GDM1 (cell line): ENCODE measurements around the gene CHPT1.
"Not testable (repeated sequence)": the region's sequence is repeated elsewhere in the genome, so short reads cannot be mapped to it uniquely, and the experiment has no call there.

Source experiments
- DNase-seq: peaks from one replicate; lab custom pipeline; 2025; lab: John Stamatoyannopoulos, UW

Gene CHPT1

GRCh38 chr12:101722392-101722791 lies 25.0 kb downstream of the CHPT1 start:
- no peak for DNase-seq

GRCh38 chr12:101727098-101727497 lies 29.7 kb downstream of the CHPT1 start:
- DNase-seq, result no peak

DNA sequence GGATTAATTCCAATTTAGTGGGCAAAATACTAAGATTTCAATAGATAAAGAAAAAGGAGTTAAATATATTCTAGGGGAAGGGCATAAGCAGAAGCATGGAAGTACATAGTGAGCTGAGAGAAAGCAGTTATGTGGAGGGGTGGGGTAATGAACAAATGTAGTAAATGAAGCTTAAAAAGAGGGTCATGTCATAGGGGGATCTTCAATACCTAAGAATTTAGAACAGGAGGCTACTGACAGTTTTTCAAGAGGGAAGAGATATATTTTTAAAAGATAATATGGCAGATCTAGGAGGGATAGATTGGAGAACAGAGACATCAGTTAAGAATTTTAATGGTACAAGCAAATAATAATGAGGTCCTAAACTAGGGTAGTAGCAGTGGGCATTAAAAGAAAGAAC lies 32.4 kb downstream of the CHPT1 start:
- no peak for DNase-seq

- DNase-seq, result no peak
These were observed 34.9 kb downstream of the CHPT1 start for GRCh38 chr12:101732318-101732717.

DNA sequence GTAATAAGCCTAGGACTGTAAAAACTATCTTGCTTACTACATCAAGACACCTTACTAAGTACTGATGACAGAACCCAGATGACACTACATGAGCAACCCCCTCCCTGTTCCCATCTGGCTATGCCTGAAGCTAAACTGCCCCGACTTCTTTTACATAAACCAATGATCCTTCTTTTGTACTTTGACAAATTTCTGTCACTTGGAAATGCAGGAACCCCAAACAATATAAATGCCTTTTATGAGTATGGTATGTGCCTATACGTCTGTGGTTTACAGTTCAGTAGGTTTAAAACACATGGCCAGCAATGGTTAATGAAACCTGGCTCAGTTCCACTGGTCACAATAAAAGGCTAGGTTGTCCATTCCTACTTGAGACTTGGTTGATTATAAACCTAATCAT lies 35.7 kb downstream of the CHPT1 start:
- no peak for DNase-seq

DNA sequence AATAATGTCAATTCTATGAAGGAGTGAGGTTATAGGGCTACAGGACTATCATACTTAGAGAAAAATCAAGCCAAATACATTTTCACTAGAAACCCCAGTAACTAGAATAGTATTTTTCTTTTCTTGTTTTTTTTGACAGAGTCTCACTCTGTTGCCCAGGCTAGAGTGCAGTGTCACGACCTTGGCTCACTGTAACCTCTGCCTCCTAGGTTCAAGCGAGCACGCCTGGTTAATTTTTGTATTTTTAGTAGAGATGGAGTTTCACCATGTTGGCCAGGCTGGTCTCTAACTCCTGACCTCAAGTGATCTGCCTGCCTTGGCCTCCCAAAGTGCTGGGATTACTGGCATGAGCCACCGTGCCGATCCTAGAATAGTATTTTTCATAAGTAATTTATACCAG lies 37.0 kb downstream of the CHPT1 start:
- DNase-seq, result not testable (repeated sequence)

DNA sequence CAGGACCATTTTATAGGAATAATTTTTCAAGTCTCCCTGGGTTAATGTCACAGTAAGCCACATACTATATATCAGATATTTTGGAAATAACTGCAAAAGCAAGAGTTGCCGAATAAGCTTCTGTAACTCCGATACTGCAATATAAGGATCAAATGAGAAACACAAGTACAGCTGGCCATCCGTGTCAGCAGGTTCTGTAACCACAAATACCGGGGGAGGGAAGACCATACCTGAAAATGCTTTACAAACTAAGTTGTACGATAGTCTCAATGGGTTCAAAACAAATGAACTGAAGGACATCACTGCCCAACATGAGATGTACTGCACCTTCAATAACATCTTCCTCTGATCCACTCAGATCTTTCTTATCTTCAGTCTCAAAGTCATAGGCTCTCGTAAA lies 40.0 kb downstream of the CHPT1 start:
- no peak for DNase-seq

DNA sequence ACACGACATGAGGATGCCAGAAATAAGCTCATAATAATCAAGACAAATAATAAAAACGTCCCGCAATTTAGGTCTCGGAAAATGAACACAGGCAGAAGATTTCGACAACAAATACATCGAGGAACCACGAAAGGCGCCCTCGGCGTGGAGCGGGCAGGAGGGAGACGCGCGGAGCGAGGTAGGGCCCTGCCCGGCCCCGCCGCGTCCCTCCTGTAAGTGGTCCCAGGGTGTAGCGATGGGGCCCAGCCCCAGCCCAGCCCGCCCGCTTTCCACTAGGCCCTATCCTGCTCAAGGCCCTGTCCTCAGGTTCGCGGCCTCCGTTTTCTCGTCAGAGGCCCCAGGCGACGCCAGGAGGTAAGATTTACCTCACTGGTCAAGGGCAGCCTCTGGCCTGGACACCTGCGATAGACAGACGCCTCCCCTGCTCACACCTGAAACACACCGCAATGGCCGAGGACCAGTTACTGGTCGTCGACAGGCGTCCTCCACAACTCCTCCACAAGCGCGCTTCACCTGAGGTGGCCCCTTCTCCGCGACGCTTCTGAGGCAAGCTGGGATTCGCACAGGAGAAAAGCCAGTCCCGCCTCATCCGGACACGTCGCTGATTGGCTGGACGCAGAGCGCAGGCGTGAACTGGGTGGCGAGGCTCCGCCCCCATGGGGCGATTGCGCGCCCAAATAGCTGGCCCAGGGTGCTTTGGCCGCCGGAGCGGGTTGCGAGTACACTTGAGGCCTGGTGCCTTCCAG lies 41.7 kb downstream of the CHPT1 start, which contains the start of gene SYCP3:
SYCP3 (minus strand) TSS at position 543 of the 746 bp plus-strand sequence. CDS start 1,527 bp downstream, outside the sequence.
- DNase-seq, result no peak

DNA sequence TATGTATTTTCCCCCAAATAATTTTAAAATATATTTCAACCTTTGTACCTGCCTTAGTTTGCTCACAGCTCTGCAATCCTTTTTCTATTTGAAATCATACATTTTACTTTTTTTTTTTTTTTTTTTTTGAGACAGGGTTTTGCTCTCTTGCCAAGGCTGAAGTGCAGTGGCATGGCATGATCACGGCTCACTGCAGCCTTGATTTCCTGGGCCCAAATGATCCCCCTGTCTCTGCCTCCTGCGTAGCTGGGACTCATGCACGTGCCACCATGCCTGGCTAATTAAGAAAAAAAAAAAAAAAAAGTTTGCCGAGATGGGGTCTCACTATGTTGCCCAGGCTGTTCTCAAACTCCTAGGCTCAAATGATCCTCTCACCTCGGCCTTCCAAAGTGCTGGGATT lies 43.1 kb downstream of the CHPT1 start:
- no peak for DNase-seq

- DNase-seq, result no peak
These were observed 43.5 kb downstream of the CHPT1 start for GRCh38 chr12:101740980-101741379.

DNA sequence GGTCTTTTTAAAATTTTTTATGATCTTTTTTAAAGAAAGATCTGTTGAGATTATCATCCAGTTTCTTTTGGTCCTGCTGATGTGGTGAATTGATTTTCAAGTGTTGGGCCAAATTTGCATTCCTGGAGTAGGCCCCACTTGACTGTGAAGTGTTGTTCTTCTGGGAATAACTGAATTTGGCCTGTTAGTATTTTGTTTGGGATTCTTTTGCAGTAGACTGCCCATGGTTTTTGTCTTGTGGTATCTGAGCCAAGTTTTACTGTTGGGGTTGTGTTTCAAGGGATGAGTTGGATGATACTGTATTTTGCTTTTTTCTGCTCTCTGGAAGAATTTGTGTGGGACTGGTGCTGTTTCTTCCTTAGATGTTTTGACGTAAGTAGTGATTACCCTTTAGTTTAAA lies 45.8 kb downstream of the CHPT1 start:
- no peak for DNase-seq

DNA sequence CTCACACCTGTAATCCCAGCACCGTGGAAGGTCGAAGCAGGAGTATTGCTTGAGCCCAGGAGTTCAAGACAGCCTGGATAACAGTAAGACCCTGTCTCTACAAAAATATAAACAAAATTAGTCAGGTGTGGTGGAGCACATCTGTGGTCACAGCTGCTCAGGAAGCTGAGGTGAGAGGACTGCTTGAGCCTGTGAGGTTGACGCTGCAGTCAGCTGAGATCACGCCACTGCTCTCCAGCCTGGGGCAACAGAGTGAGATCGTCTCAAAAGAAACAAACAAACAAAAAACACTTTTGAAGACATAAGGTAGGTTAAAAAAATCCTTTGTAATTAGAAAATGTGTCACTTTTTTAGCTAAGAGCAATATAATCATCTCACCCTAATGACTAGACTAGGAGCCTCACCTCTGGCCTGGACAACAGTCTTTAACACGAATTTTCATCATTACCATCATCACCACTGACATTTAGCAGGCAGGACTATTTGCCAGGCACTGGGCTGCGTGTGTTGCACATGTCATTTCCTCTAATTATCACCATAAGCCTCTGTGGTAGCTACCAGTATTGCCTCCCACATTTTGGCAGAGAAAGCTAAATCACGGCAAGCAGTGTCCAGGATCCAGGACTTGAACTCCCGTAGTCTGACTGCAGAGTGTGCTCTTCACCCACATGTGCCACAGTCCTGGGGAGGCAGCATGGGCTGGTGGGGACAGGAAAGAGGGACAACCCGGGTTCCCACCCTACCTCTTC lies 46.5 kb downstream of the CHPT1 start:
- no peak for DNase-seq

DNA sequence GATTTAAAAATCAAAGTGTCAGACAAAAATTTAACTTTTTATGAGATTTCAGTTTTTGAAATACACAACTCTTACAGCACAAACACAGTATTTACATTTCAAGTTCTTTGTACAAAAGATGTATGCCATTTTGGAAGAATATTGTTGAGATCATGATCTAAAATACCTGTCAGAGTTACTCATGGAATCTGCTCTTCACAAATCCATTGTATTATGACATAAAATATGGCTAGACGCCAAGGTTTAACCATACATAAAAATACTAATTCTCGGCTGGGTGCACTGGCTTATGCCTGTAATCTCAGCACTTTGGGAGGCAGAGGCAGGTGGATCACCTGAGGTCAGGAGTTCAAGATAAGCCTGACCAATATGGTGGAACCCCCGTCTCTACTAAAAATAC lies 48.0 kb downstream of the CHPT1 start:
- DNase-seq, result no peak

- DNase-seq, result no peak
These were observed 48.8 kb downstream of the CHPT1 start for GRCh38 chr12:101746196-101746595.

DNA sequence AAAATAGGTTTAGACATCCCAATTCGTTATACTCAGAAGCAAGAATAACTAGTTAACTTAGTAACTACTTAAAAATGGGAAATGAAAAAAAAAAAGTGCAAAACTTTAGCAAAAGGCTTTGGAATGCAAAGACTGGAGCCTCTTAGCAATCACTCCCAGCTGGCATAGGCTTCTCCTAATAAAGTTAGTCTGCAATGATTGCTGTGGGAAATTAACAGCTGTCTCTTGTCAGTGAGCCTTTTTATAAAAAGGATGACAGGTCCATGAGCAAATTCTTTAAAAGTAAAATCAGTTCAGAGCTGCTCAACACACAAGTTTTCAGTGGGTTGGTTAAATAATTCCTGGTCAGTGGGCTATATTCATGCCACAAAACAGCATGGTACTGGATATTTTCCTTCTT lies 49.2 kb downstream of the CHPT1 start:
- DNase-seq, result no peak

DNA sequence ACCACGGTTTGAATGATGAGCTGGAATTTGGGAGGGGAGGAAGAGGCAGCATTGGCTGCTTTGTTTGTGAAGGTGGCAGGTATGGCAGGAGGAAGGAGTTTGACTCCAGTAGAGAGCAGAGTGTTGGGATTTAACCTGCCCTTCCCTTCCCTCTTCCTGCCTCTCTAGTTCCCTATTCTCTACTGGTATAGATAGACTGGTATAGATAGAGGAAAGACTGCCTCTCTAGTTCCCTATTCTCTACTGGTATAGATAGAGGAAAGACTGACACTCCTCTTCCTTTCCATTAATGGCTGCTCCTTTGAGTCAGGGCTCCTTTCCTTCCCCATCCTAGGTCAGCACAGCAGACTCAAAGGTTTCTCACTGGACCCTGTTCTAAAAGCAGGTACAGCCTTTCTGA lies 50.3 kb downstream of the CHPT1 start:
- no peak for DNase-seq

DNA sequence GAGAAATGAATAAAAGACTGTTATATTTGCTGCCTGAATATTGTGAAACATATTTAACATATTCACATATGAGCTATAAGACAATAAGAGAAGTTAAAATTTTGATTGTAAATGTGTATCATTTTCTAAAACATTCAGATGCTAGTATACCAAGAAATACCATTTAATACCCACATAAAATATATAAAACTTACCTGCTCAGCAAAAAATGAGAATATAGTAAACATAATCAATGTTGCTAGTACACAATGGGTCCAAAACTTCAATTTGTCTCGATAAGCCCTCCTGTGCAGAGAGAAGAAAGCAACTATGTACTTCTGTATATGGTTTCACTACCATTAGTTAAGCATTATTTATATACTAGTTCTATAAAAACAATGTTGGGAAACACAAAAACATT lies 51.5 kb downstream of the CHPT1 start:
- no peak for DNase-seq

- DNase-seq, result no peak
These were observed 52.2 kb downstream of the CHPT1 start for GRCh38 chr12:101749657-101750056.

DNA sequence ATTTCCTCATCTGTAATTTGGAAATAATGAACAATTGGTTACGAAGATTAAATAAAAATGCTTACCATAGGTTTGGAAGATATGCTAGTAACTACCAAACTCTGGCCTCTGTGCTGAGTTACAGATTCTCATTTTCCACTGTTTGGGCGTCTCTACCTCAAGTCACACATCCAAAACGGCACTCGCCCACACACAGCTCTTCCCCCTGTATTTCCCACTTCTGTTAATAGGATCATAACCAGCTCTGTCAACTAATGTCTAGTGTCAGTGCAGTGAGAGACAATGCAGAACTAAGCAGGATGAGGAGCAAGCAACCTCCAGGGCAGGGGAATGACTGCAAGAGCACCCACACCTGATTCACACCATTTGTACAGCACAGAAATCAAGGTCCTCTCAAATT lies 52.7 kb downstream of the CHPT1 start:
- no peak for DNase-seq

DNA sequence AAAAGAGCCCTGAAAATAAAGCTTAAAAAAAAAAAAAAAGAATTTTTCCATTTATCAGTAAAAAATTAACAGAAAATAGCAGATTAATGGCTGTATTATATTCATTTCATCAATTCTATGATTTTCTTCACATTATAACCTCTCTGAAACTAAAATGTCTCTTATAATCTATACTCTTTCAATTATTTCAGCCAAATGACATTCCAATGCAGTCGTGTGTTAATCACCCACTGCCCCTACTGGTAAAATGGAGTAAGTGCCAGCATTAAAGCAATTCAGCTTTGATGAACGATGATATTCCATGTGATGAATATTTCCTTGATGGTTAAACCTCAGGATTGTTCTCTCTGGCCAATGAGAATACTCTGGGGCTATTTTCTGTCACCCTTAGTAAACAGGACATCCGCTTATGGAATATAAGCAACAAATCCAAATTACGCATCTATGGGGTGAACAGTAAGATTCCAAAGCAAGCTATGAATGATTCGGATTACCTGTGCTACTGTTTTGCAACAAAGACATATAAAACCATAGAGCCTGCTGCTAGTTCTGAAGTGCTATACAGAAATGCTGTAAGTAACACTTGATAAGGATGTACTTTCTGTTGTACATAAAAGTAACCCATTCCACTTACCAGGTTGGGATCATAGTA lies 62.1 kb downstream of the CHPT1 start:
- DNase-seq, result no peak

DNA sequence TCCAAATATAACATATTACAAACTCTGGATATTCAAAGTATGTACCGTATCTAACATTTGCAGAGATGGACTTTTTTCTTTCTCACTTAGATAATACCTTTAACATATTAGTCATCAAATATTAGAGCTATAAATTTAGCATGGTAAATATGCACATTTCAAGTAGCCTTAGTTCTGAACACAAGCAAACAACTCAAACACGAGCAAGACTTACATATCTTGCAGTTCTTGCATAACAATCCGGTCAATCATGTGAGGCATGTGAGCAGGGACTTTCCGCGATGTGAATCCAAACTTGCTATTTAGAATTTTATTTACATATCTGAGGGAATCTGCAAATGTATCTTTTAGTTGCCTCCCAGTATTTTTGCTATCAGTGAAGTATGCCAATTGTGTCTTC lies 63.9 kb downstream of the CHPT1 start:
- no peak for DNase-seq

DNA sequence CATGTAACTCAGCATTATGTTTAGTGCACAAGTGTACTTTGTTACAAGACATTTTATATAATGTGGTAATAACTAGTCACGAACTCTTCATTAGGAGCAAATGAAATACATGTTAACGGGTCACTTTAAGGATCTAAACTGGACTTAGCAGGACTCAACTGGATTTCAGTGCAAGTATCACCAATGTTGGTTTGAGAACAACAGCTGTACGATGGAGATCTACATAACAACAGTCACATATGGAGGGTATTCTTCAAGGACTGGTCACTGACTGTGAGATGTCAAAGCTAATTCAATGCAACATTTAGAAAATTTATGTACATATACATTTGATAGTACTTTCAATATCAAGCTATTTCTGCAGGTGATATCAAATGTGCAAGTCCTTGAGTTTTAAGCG lies 64.3 kb downstream of the CHPT1 start:
- DNase-seq, result no peak
